Endothelial cell of umbilical vein (primary cell): Measurements from ENCODE around the gene SLC4A2. TPM values are rescaled to one million over a fixed set of nuclear protein-coding genes. Genes with fewer than 3 reads are reported as not detected.
"Not testable (repeated sequence)": the region's sequence is repeated elsewhere in the genome, so short reads cannot be mapped to it uniquely, and the experiment has no call there.

Source experiments
- BruUV-seq: library from RNA; stranded (reverse); fragments of 400-500 nt; replicated peaks from 2 replicates; lab custom pipeline; 2021; lab: Mats Ljungman, UMichigan
- CTCF ChIA-PET: fragments of 300-600, 350-600 bp; sonication (Branson Sonifier 250); formaldehyde crosslinking; loops from one replicate; lab custom pipeline; 2021; ENCODE audit warnings: antibody characterized with exemption, inconsistent platforms; lab: Charles Lee
- POLR2A ChIA-PET: fragments of 300-600, 350-600 bp; sonication (Branson Sonifier 250); formaldehyde crosslinking; loops from one replicate; lab custom pipeline; 2021; ENCODE audit warnings: antibody characterized with exemption, inconsistent platforms; lab: Charles Lee
- DNase-seq: peaks from one replicate; pipeline ENCODE4 v3.0.0-alpha.2; 2011; ENCODE audit warnings: low read depth, low spot score
- FAIRE-seq: peaks from 2 replicates; lab custom pipeline; 2011; peaks lifted over from hg19 to GRCh38; lab: Jason Lieb, UNC
- H2AFZ ChIP-seq: 2 replicates; pipeline ENCODE4 v1.6.0; 2012; ENCODE audit warnings: low read depth, low read length, control low read depth, inconsistent platforms
- H3K27ac ChIP-seq: 2 replicates; pipeline ENCODE4 v1.5.1; 2011; ENCODE audit warnings: low read depth, mild to moderate bottlenecking, control low read depth, low read length, moderate library complexity; ENCODE audit not compliant: insufficient read depth
- H3K27me3 ChIP-seq, 2 experiments: 2 replicates each; pipeline versions ENCODE4 v1.6.0 to v1.6.1; 2011; ENCODE audit warnings: low read length in 2 of 2, mixed read lengths in 1 of 2; ENCODE audit not compliant: control insufficient read depth in 2 of 2, insufficient read depth in 2 of 2
- H3K36me3 ChIP-seq, 2 experiments: 2 replicates in 1 of 2; 3 replicates in 1 of 2; pipeline ENCODE4 v1.5.1; 2011; ENCODE audit warnings: low read length in 2 of 2, mild to moderate bottlenecking in 1 of 2, moderate library complexity in 1 of 2; ENCODE audit not compliant: control insufficient read depth in 2 of 2, insufficient read depth in 2 of 2; ENCODE audit errors: extremely low read depth in 1 of 2
- H3K4me1 ChIP-seq: 3 replicates; pipeline ENCODE4 v1.5.1; 2011; ENCODE audit warnings: mild to moderate bottlenecking, low read length; ENCODE audit not compliant: control insufficient read depth, insufficient read depth; ENCODE audit errors: extremely low read depth
- H3K4me2 ChIP-seq: 2 replicates; pipeline ENCODE4 v1.6.1; 2011; ENCODE audit warnings: low read length, control low read depth, mixed read lengths; ENCODE audit not compliant: insufficient read depth
- H3K4me3 ChIP-seq, 3 experiments: fragments of 200-600 bp in 1 of 3; sonication (generic), shearing (Covaris generic) in 1 of 3; replicated peaks in 1 of 3; 2 replicates each; pipeline ENCODE4 v1.5.1; 2011 to 2016; ENCODE audit warnings: control low read depth in 3 of 3, low read length in 3 of 3, mild to moderate bottlenecking in 2 of 3, inconsistent platforms in 1 of 3, low read depth in 1 of 3, moderate library complexity in 1 of 3; ENCODE audit not compliant: insufficient read depth in 1 of 3
- H3K79me2 ChIP-seq: 2 replicates; pipeline ENCODE4 v1.6.0; 2012; ENCODE audit warnings: low read length, inconsistent platforms; ENCODE audit not compliant: control insufficient read depth, insufficient read depth
- H3K9ac ChIP-seq: replicated peaks from 2 replicates; pipeline ENCODE3; 2011; ENCODE audit warnings: low read length, control low read depth; ENCODE audit not compliant: insufficient read depth; ENCODE audit errors: extremely low read depth
- H3K9me1 ChIP-seq: replicated peaks from 3 replicates; pipeline ENCODE4 v1.6.0; 2011; ENCODE audit warnings: mild to moderate bottlenecking, low read length; ENCODE audit not compliant: control insufficient read depth, insufficient read depth; ENCODE audit errors: extremely low read depth
- H3K9me3 ChIP-seq: replicated peaks from 2 replicates; pipeline ENCODE4 v1.5.1; 2012; ENCODE audit warnings: low read length, inconsistent platforms; ENCODE audit not compliant: control insufficient read depth, insufficient read depth
- H4K20me1 ChIP-seq: replicated peaks from 2 replicates; pipeline ENCODE3; 2011; ENCODE audit warnings: mild to moderate bottlenecking, low read length; ENCODE audit not compliant: control insufficient read depth, insufficient read depth; ENCODE audit errors: extremely low read depth
- JUN ChIP-seq: IDR thresholded peaks from 2 replicates; pipeline ENCODE4 v1.6.1; 2011; ENCODE audit warnings: borderline replicate concordance, low read depth; ENCODE audit not compliant: insufficient read length, insufficient read depth
- MAX ChIP-seq: IDR thresholded peaks from 2 replicates; pipeline ENCODE4 v1.6.1; 2011; ENCODE audit not compliant: insufficient read depth, insufficient read length
- MYC ChIP-seq: IDR thresholded peaks from one replicate; pipeline ENCODE4 v1.6.1; 2011; ENCODE audit warnings: mild to moderate bottlenecking, low read depth, low read length
- POLR2A ChIP-seq: IDR thresholded peaks from 2 replicates; pipeline ENCODE4 v1.6.1; 2012; ENCODE audit warnings: low read depth, mild to moderate bottlenecking, control low read depth, low read length
- POLR2AphosphoS5 ChIP-seq: IDR thresholded peaks from 2 replicates; pipeline ENCODE4 v1.6.1; 2012; ENCODE audit warnings: low read depth, mild to moderate bottlenecking, control low read depth, low read length, moderate library complexity; ENCODE audit not compliant: insufficient read depth
- dilution Hi-C: fragments of 300-500 bp; cut with MboI; formaldehyde crosslinking; loops from one replicate; pipeline ENCODE4 v1.15.0; 2019; ENCODE audit warnings: low sequenced_read_pairs; ENCODE audit not compliant: extremely low pct_ligation_motif_present
- intact Hi-C: fragments of 100-400 bp; cut with micrococcal nuclease; formaldehyde crosslinking; loops from one replicate; pipeline ENCODE4 v1.10.0; 2022
- polyA plus RNA-seq, 4 experiments: library from polyadenylated mRNA; depleted of rRNA in 3 of 4; stranded (reverse) in 3 of 4; unstranded in 1 of 4; fragments of >200 nt; gene quantifications; 2 replicates each; pipeline versions ENCODE4 v1.2.1 to v1.2.3, GENCODE V29; 2011 to 2012; ENCODE audit warnings: missing spikeins in 1 of 4
- total RNA-seq: library from RNA; stranded (reverse); gene quantifications from 2 replicates; pipeline ENCODE4 v1.2.3, GENCODE V29; 2021
- TF ChIP-seq, protein P1 (sequence below), 2 donors: IDR thresholded peaks; 1 replicate in 1 of 2; 2 replicates in 1 of 2; pipeline ENCODE4 v1.5.1; 2011; ENCODE audit warnings: low read length in 2 of 2, mild to moderate bottlenecking in 2 of 2, moderate library complexity in 2 of 2, control low read depth in 1 of 2, inconsistent platforms in 1 of 2, low read depth in 1 of 2; ENCODE audit not compliant: insufficient read depth in 1 of 2; ENCODE audit errors: extremely low read depth in 1 of 2

The SLC4A2 gene
- total and polyA plus RNA-seq, 2 donors (not counting 3 experiments of a cell fraction or from before 2014, with no cell fraction given), result 108 to 172 TPM

- no peak overlapping the region for H3K9ac ChIP-seq
- no TSS peak for BruUV-seq
- H2AFZ ChIP-seq, result no peak overlapping the region
- H3K36me3 ChIP-seq, result no peaks in the 10 kb centered on the region
- H3K9me1 ChIP-seq, result no peaks in the 10 kb centered on the region
- peaks cover 13% of the 10 kb centered on the region for H3K4me1 ChIP-seq
- dilution Hi-C loops (no loop called here), intact Hi-C loops (no loop called here)
- ChIA-PET POLR2A (no interaction called here), CTCF (interaction anchor here (1.4 kb wide), 1 partner anchor 8 kb away, joined by 5 read pairs; no protein-coding TSS in a partner anchor)
- no peaks in the 10 kb centered on the region for H4K20me1 ChIP-seq
- H3K4me2 ChIP-seq, result no peak overlapping the region
- no peak for TF ChIP-seq MAX
- no peak for TF ChIP-seq POLR2A
- TF ChIP-seq, protein P1, sequence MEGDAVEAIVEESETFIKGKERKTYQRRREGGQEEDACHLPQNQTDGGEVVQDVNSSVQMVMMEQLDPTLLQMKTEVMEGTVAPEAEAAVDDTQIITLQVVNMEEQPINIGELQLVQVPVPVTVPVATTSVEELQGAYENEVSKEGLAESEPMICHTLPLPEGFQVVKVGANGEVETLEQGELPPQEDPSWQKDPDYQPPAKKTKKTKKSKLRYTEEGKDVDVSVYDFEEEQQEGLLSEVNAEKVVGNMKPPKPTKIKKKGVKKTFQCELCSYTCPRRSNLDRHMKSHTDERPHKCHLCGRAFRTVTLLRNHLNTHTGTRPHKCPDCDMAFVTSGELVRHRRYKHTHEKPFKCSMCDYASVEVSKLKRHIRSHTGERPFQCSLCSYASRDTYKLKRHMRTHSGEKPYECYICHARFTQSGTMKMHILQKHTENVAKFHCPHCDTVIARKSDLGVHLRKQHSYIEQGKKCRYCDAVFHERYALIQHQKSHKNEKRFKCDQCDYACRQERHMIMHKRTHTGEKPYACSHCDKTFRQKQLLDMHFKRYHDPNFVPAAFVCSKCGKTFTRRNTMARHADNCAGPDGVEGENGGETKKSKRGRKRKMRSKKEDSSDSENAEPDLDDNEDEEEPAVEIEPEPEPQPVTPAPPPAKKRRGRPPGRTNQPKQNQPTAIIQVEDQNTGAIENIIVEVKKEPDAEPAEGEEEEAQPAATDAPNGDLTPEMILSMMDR (IDR thresholded peaks at IDR 0.05; ENCODE audit: extremely low read depth in 1 of 2, insufficient read depth in 1 of 2, low read depth in 1 of 2, low read length in 2 of 2), result no peak
- TF ChIP-seq JUN, result no peak
- TF ChIP-seq MYC, result no peak
- no peak for TF ChIP-seq POLR2AphosphoS5
- no peaks in the 10 kb centered on the region for H3K79me2 ChIP-seq
- no peaks in the 10 kb centered on the region for H3K9me3 ChIP-seq
- H3K4me3 ChIP-seq, result no peak overlapping the region
- H3K27me3 ChIP-seq, result peaks cover 0 to 2% of the 10 kb centered on the region in 2 experiments
- DNase-seq (no peak), FAIRE-seq (no peak)
- H3K27ac ChIP-seq, result no peak overlapping the region
Observed at GRCh38 chr7:151025924-151026671, 33.3 kb upstream of the SLC4A2 start.

DNA sequence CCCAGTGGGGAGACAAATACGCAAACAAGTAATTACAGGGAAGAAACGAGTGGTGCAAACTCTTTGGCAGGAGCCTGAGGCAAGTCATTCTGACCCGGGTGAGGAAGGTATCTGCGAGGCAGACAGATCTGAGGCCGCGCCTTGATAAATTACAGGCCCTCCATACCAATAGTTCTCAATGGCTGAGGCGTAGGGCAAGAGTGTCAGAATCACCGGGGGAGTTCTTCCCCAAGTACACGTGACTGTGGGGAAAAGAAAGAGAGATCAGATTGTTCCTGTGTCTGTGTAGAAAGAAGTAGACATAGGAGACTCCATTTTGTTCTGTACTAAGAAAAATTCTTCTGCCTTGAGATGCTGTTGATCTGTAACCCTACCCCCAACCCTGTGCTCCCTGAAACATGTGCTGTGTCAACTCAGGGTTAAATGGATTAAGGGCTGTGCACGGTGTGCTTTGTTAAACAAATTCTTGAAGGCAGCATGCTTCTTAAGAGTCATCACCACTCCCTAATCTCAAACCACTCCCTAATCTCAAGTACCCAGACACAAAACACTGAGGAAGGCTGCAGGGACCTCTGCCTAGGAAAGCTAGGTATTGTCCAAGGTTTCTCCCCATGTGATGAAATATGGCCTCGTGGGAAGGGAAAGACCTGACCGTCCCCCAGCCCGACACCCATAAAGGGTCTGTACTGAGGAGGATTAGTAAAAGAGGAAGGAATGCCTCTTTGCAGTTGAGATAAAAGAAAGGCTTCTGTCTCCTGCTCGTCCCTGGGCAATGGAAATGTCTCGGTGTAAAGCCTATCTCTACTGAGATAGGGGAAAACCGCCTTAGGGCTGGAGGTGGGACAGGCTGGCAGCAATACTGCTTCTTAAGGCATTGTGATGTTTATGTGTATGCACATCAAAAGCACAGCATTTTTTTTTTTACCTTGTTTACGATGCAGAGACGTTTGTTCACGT is 32.3 kb upstream of the SLC4A2 start:
- intact Hi-C loops, FAIRE-seq, H3K36me3 ChIP-seq, H3K79me2 ChIP-seq, H3K9ac ChIP-seq, H3K27ac ChIP-seq, H3K4me3 ChIP-seq, DNase-seq, POLR2A ChIA-PET, H3K27me3 ChIP-seq, BruUV-seq, H3K9me3 ChIP-seq, H3K4me2 ChIP-seq, H4K20me1 ChIP-seq, H2AFZ ChIP-seq, dilution Hi-C loops, H3K9me1 ChIP-seq: not testable (repeated sequence)
- CTCF ChIA-PET, result interaction anchor here (1.1 to 2.1 kb wide), 7 partner anchors 8 to 97 kb away, joined by 5 to 24 read pairs (median 7); no protein-coding TSS in a partner anchor
- peaks cover 13% of the 10 kb centered on the region for H3K4me1 ChIP-seq
